LNCaP clone FGC (cell line): ENCODE measurements around the gene SEMA3C.

Source experiments
- DNase-seq: peaks from one replicate; pipeline ENCODE4 v3.0.0-alpha.2; 2011; ENCODE audit warnings: low read depth
- H3K4me3 ChIP-seq: 2 replicates; pipeline ENCODE4 v1.5.1; 2011; ENCODE audit warnings: mild to moderate bottlenecking, low read depth, low read length, control low read depth
- TF ChIP-seq, protein P1 (sequence below): IDR thresholded peaks from 2 replicates; pipeline ENCODE4 v1.5.1; 2012; ENCODE audit warnings: mild to moderate bottlenecking; ENCODE audit not compliant: control insufficient read depth, insufficient read depth; ENCODE audit errors: extremely low read depth

Gene SEMA3C

DNA sequence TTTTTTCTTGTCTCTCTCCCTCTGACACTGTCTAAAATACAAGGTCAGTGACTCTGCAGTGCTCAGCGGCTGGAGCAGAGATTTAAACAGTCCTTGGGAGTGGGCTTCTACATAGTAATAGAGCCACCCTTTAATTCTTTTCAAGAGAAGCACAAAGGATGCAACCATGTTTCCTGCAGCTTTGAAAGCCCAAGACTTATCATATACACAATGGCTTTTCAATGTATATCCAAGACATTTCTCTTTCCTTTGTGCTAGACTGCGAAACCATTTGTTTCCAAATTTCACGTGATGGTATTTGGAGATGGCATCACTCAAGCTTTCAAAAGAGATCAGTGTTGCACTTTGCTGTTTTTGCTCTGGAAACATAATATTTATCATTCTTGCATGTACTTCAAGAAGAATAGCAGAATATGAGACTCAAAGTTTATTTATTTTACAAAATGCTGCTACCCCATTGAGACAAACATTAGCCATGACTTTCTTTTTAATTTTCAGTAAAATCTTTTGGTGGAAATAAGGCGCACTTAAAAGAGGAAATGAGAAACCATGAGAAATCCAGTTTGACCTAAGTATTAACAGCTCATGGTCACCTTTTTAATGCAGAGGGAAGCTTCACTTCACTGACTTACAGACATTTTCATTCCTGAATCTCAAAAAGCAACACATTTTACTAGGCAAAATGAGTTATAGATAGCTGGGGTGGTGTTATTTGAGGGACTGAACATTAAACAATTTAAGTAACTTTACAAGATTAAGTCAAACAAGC is 76.6 kb downstream of the SEMA3C start:
- H3K4me3 ChIP-seq, result no peak overlapping the region
- DNase-seq, result no peak
- TF ChIP-seq, protein P1, sequence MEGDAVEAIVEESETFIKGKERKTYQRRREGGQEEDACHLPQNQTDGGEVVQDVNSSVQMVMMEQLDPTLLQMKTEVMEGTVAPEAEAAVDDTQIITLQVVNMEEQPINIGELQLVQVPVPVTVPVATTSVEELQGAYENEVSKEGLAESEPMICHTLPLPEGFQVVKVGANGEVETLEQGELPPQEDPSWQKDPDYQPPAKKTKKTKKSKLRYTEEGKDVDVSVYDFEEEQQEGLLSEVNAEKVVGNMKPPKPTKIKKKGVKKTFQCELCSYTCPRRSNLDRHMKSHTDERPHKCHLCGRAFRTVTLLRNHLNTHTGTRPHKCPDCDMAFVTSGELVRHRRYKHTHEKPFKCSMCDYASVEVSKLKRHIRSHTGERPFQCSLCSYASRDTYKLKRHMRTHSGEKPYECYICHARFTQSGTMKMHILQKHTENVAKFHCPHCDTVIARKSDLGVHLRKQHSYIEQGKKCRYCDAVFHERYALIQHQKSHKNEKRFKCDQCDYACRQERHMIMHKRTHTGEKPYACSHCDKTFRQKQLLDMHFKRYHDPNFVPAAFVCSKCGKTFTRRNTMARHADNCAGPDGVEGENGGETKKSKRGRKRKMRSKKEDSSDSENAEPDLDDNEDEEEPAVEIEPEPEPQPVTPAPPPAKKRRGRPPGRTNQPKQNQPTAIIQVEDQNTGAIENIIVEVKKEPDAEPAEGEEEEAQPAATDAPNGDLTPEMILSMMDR, result no peak

DNA sequence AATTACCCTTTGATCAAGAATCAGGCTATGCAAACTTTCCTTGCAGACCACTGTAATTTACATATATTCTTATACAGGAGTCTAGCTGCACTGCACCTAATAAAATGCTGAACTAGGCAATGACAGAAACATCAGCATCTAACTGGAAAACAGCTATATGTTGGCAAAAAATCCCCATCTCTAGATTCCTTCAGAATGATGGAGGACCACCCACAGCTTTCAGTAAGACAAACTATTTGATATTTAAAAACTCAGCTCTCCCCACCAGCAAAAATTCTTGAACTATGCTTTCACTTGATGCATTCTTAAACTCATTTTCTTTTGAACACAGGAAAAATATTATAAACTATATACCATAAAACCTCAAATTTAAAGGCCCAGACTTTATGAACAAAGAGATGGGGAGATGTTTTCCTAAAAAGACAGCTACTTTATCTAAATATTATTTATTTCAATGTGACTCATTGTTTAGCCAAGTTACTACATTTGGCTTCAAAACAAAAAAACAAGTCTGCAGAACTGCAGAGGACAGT is 77.4 kb downstream of the SEMA3C start:
- H3K4me3 ChIP-seq, result no peak overlapping the region
- no peak for DNase-seq
- TF ChIP-seq, protein P1, result no peak

DNA sequence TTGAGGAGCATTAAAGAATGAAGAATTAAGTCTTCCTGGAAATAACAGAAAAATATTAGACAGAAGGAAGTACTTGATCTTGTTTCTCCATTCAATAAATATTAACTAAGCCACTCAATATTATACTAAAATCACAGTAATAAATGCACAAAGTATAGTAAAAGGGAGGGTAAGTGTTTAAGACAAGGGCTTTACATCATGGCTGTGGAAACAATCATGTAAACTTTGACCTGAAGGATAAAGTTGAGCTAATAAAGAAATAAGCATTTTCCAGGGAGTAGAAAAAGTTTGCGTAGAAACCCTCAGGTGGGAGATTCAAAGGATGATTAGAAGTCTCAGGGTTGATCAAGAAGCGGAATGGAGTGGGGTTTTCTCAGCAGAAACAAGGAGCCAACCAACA is 78.2 kb downstream of the SEMA3C start:
- no peak overlapping the region for H3K4me3 ChIP-seq
- DNase-seq, result no peak
- TF ChIP-seq, protein P1, result no peak

DNA sequence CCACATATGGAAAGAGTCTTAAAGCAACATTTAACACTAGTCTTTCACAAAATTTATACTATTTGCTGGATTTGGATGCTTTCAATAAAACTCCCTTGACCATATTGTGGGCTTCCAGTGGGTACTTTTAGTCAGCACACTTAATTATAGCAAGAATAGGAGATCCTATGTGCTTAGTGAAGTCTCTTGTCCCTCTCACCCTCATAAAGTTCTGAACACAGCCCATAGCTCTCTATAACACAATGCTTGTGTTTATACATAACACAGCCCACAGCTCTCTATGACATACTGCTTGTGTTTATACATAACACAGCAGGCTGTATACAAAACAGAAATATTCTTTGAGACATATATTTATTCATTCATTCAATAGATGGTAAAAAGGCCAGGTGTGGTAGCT is 79.0 kb downstream of the SEMA3C start:
- DNase-seq, result no peak
- TF ChIP-seq, protein P1, result no peak
- H3K4me3 ChIP-seq, result no peak overlapping the region

DNA sequence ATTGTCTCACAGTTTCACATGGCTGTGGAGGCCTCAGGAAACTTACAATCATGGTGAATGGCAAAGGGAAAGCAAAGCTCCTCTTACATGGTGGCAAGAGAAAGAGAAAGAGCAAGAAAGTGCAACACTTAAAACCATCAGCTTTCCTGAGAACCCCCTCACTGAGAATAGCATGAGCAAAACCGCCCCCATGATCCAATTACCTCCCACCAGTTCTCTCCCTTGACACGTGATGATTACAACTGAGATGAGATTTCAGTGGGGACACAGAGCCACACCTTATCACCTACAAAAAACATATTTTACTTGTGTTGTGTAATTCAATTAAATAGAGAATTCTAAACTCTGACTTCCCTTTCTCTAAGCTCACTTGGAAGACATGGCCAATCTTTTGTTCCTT is 80.2 kb downstream of the SEMA3C start:
- TF ChIP-seq, protein P1, result no peak
- no peak for DNase-seq
- no peak overlapping the region for H3K4me3 ChIP-seq

DNA sequence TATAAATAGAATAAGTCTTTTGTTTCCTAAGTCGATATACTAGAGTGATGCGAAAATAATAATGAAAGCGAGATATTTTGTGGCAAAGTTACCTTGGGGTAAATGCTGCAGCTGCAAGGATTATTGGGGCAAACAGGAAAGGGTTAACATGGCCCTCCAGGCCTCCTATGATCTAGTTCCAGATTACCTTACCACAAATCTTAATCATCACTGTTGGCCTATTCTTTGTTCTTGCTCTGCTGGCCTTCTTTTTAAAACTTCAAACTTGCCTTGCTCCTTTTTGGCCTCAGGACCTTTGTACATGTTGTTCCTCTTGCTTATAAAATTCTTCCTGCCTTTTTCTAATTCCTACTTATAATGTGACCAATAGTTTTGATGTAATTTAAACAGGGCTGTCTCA is 81.5 kb downstream of the SEMA3C start:
- TF ChIP-seq, protein P1, result no peak
- no peak for DNase-seq
- no peak overlapping the region for H3K4me3 ChIP-seq

DNA sequence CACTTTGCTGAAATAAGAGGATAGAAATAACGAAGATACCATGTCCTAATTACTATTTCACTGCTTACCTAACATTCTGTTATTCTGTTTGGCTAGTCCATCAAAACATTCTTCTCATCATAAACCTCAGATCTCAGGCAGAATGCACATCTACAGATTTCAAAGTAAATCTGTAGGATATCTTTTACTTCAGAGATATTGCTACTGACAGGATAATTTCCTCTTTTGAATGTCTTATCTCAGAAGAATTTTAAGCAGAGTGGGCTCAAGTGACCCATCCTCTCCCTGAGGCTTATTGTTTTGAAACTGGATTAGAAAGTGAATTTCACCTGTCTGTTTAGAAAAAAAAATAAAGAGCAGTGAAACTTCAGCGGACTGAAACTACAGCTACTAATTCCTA is 83.6 kb downstream of the SEMA3C start:
- H3K4me3 ChIP-seq, result no peak overlapping the region
- TF ChIP-seq, protein P1, result no peak
- DNase-seq, result no peak
